Skin epidermis (tissue), 12 donors: ENCODE results near the gene SIVA1.

Source experiments
- H3K27ac ChIP-seq, 21 experiments: fragments of 200-600 bp; sonication (generic) in 11 of 21; one replicate each; pipeline ENCODE4 v1.5.0; 2020; ENCODE audit warnings: mild to moderate bottlenecking in 3 of 21, inconsistent platforms in 2 of 21, moderate library complexity in 2 of 21
- H3K4me3 ChIP-seq, 7 experiments: fragments of 200-600 bp; sonication (generic) in 2 of 7; one replicate each; pipeline ENCODE4 v1.5.0; 2020; ENCODE audit warnings: inconsistent platforms in 2 of 7, mild to moderate bottlenecking in 2 of 7, moderate library complexity in 1 of 7

Gene SIVA1

DNA sequence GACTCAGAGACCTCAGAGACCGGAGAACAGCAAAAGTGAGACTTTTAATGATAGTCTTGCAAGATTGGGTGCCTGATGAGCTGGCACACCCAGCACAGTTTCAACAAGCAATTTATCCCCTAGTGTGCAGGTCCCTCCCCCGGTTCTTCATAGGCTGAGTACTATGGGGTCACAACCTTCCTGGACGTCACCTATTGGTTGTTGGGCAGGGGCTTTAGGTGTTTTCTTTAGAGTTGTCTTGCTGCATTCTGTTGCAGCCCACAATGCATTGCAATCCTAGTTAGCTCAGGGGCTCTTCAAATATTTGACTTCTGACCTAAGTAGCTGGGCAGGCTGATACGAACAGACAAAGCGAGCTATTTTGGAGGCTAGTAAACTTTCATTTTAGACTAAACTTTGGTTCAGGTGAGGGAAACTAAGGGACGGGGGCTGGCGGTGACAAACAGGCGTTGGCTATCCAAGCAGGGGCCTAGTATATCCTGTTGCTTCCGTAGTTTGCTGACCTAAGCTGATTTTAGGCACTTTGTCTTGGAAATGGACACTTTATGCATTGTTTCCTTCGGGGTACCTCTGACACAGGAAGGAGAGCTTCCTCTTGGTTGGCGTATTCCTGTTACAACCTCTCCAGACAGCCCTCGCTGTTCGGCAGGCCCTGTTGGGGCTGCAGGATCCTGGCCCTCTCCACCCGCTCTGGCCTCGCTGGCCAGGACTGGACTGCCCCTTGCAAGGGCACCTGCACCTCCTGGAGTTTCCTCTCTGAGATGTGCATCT lies 14.1 kb downstream of the SIVA1 start:
- no peak overlapping the region for H3K27ac ChIP-seq
- H3K4me3 ChIP-seq, result no peak overlapping the region

DNA sequence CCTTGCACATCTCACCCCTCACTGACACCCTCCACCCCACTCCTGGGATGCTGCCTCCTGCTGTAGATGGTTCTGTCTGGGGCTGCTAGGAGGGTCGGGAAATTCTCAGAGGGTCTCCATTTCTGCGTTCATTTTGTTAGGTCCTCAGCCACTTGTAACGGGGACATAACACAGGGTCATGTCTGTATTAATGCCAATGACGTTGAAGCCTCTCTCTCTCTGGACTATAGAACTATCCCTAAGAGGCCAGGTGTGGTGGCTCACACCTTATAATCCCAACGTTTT lies 14.6 kb downstream of the SIVA1 start:
- H3K4me3 ChIP-seq, result no peak overlapping the region
- H3K27ac ChIP-seq, result no peak overlapping the region

DNA sequence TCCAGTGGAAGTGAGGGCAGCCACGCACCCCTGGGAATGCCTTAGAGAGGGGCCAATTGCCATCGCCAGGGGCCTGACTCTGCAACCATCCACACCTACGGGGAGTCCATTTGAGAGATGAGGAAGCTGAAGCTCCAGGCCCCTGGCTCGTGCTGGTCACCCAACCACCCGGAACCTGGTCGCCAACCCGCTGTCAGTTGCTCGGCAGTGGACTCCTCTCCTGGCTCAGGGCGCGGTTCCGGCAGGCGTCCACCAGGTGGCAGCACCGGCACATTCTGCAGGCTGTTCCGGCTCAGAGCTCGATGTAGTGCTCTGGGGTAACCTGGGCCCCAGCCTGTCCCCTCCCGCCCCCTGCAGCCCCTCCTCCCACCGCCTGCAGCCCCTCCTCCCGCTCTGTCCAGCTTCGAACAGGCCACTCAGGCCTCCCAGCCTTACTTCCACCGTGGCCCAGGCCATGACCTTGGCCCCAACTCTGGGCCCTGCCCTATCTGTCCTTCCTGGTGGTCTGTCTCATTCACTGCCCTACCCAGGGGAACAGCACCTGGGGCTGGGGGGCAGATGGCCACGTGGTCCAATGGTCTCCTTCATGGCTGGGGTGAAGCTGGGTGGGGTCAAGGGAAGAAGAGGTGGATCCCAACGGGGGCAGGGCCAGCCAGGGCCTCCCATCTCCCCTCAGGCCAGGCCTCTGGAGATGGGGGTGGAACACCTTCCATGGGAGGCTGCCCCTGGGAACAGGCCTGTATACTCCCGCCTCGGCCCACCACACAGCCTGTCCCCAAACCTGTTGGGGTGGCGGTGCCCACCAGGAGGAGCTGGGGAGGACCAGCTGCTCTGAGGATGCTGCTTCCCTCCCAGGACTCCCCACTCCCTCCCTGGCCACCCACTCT lies 15.7 kb downstream of the SIVA1 start:
- H3K27ac ChIP-seq, result peak overlapping the region in 4 of 21 experiments; percentile 9 to 51 (median 18)
- H3K4me3 ChIP-seq, result no peak overlapping the region

DNA sequence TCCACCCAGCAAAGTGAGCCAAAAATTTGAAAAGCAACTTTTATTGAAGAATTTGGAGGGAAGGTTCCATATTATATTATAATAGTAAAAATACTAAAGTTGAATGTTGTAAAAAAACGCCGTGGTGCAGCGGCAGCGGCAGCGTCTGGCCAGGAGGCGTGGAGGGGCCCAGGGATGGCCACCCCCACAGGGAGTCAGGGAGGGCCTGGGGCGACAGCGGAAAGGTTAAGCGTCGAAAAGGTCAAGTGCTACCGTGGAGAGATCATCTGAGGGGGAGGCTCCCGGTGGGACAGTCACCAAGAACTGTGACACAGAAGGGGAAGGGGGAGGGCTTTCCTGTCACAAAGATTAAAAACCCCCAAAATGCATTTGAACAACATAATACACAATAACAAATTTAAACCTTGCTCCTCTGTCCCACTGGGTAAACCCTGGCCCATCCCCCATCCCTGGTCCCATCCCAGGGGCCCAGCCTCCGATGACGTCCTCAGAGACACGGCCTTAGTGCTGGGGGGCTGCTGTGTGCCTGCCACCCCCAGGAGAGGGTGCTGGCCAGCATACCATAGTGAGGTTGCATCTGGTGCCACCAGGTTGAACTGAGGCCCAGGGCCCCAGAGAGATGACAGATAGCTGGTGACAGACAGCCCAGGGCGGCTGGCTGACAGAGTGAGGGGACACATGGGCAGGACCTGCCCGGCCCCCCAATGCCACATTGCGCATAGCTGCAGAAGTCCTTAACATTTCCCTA lies 16.6 kb downstream of the SIVA1 start:
- peak overlapping the region in 3 of 21 experiments; percentile 9 to 18 (median 16) for H3K27ac ChIP-seq

DNA sequence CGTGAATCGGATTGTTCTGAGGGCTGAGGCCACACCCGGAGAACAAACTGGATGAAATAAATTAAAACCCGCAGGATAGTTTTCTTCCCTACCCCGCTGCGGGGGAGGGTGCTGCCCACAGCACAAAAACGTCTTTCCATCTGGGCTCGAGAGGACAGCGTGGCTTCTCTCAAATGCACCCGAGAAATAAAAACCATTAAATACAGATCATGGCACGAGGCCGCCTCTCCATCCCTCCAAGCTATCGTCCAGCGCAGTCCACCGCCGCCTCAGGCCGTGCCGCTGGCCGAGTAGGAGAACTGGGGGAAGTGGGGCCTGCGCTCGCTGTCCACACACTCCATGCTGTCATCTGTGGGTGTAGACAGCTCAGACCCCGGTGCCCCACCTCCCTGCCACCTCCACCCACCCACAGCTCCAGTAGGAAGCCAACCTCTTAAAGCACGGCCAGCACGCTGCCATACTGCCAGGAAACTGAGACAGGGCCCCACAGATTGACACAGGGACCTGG lies 17.2 kb downstream of the SIVA1 start:
- H3K4me3 ChIP-seq, result no peak overlapping the region
- H3K27ac ChIP-seq, result peak overlapping the region in 1 of 21 experiments; percentile 16

More for the DNA sequence above, 16.6 kb downstream of the SIVA1 start:
- H3K4me3 ChIP-seq, result no peak overlapping the region

DNA sequence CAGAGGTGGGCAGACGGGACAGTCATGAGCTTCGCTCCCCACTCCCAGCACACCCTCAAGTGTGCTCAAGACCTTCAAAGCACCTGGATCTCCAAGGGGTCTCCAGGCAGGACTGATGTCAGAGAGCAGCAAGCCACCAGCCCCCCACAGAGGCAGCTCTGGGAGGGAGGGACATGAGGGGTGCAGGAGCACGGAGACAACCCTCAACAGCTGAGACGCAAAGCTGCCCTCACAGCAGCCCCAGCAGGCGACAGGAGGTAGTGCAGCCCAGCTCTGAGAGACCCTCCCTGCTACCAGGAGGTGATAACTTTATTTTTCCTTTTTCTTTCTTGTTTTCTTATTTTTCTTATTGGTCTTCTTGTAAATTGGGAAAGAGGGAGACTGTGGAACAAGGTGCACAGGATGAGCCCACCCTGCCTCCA lies 17.9 kb downstream of the SIVA1 start:
- no peak overlapping the region for H3K4me3 ChIP-seq
- no peak overlapping the region for H3K27ac ChIP-seq

DNA sequence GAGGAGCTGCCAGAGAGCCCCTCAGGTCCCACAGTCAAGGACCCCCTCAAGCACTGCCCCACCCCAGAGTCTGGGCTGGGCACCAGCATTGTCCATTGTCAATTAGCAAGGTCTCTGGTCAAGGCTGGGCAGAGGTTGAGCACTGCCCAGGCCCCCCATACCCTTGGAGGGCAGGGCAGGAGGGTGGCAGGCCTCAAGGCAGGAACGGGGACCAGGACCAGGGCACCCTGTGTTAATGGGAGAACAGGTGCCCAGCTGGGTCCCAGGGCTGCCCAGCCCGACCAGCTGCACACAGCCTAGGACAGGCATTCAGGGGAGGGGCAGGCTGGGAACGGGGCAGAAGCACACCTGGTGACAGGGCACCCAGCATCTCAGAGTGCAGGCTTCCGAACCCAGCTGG lies 18.4 kb downstream of the SIVA1 start:
- H3K27ac ChIP-seq, result no peak overlapping the region
- H3K4me3 ChIP-seq, result no peak overlapping the region

DNA sequence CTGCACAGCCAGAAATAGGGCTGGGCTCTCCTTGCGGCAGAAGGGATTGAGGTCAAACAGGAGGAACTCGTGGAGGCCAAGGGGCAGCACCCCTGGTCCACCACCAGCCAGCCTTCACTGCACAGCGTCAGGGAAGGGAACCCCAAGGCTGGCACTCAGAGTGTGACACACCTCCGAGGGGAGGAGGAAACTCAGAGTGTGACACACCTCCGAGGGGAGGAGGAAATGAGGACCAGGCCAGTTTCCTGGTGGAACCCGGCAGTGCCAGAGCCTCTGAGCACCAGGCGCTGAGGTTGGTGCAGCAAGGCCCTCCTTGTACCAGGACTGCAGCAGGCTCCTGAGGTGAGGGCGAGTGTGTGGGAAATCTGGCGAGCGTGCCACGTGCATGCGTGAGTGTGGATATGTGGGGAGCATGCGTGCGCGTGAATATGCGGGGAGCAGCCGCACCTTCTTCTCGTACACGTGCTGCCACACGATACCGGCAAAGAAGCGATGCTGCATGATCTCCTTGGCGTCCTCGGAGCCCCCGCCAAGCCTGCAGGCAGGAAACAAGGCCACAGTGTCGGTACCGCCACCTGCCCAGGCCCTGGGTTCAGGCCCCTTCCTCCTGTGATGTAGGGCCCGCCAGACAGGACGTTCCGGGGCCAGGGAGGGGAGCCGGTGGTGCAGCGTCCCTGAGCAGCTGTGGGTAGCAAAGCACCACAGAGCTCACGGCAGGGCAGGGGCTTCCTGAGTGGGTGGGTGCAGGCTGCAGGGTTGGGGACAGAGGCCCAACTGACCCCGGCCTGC lies 19.2 kb downstream of the SIVA1 start:
- no peak overlapping the region for H3K27ac ChIP-seq
- no peak overlapping the region for H3K4me3 ChIP-seq

DNA sequence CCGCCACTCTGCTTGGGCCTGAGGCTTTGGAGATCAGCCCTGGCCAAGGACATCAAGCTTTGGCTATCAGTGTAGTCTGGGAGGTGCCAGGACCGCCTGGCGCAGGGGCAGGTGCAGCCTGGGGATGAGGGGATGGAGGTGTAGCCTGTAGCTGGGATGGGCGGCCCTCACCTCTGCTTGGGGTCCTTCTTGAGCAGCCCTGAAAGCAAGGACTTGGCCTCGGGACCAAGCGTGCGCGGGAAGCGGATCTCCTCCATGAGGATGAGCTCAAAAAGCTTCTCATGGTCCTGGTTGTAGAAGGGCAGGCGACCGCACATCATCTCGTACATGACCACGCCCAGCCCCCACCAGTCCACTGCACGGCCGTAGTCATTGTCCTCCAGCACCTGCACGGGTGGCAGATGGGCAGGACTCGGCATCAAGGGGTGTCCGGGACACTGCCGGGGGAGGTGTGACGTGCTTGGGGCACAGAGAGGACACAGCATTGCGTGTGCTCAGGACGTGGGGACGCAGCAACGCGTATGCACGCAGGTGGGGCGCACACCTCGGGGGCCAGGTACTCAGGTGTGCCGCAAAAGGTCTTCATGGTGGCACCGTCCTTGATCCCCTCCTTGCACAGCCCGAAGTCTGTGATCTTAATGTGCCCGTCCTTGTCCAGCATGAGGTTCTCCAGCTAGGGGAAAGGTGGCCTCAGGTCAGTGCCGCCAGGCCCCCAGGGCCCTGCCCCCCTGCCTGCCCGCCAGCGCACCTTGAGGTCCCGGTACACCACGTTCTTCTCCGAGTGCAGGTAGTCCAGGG lies 20.0 kb downstream of the SIVA1 start:
- H3K4me3 ChIP-seq, result no peak overlapping the region
- no peak overlapping the region for H3K27ac ChIP-seq

DNA sequence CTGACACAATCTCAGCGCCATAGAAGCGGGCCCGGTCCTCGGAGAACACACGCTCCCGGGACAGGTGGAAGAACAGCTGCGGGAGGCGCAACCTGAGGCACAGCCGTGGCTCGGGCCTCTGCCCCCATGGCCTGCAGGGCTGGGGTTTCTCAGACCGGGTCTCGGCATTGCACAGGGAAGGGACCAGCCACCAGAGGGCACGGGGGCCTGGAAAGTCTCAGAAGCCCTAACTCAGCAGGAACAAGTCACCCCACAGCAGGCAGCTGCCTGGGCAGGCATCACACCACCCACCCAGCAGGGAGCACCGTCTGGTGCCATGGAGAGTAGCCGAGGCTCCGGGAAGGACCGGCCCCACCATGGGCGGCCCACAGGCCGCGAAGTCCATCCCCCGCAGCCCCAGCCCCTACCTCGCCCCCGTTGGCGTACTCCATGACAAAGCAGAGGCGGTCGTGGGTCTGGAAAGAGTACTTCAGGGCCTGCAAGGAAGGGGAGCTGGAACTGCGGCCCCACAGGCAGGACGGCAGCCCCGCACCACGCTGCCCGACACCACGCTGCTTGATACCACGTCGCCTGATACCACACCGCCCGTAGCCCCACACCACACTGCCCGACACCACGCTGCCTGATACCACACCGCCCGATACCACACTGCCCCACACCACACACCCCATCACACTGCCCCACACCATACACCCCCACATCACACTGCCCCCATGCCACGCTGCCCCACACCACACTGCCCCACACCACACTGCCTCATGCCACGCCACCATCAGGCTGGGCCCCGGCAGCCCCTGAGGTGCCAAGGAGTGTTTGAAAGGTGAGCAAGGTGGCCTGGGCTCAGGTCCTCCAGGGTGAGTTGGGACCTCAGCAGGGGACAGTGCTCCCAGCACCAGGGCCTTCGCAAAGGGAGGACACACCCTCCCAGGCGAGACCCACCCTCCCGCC lies 20.8 kb downstream of the SIVA1 start:
- no peak overlapping the region for H3K27ac ChIP-seq
- no peak overlapping the region for H3K4me3 ChIP-seq

DNA sequence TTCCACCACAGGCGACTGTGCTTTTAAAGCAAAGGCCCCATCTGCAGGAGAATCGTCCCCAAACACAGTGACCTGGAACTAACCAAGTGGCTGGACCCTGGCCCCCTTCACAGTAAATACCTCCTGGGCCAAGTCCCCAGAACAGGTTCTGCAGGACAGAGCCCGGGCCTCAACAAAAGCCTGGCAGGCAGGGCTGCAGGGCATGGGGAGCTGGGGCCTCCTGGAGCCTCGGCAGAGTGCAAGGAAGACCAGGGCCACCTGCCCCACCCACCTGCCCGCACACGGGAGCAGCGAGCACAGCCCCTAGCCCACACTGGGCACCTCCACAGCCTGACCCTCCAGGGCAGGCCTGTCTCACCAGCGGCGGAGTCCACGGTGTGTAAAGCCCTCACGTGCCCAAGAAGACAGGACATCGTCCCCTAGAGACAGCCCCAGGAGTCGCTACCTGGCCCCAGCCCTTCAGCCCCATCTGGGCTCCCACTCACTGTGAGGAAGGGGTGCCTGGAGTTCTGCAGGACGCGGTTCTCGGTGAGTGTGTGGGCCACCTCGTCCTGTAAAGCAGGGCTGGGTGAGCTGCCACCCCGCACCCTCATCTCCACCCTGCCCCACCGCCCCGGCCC lies 21.6 kb downstream of the SIVA1 start:
- Histone ChIP-seq H3K4me3 (no peak overlapping the region), H3K27ac (no peak overlapping the region)

DNA sequence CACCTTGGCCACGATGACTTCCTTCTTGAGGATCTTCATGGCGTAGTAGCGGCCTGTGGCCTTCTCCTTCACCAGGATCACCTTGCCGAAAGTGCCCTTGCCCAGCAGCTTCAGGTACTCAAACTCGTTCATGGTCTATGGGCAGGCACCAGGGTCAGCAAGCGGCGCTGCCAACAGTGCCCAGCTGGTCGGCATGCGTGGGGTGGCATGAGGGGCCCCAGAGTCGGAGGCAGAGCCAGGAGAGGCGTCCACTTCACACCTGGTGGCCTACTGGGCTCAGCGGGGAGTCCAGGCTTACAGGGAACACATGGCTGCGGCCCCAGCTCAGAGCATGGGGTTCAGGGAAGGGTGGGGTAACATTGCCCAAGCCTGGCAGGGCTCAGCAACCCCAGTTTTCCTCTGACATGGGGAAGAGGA lies 22.1 kb downstream of the SIVA1 start:
- H3K4me3 ChIP-seq, result no peak overlapping the region
- H3K27ac ChIP-seq, result no peak overlapping the region

DNA sequence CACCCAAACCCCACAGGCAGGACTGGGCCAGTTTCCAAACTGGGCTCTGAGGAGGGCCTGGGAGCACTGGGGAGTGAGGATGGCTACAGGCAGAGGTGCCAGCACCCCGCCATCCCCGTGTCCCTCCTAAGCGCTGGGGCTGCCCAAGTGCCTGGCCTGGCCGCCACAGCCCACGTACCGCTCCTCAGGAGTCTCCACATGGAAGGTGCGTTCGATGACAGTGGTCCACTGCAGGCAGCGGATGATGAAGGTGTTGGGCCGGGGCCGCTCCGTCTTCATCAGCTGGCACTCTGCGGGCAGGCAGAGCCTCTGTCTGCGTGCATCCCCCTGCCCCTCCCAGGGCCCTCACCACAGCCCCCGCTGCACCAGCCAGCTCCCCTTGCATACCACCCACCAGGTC lies 23.5 kb downstream of the SIVA1 start:
- Histone ChIP-seq H3K4me3 (no peak overlapping the region), H3K27ac (no peak overlapping the region)

DNA sequence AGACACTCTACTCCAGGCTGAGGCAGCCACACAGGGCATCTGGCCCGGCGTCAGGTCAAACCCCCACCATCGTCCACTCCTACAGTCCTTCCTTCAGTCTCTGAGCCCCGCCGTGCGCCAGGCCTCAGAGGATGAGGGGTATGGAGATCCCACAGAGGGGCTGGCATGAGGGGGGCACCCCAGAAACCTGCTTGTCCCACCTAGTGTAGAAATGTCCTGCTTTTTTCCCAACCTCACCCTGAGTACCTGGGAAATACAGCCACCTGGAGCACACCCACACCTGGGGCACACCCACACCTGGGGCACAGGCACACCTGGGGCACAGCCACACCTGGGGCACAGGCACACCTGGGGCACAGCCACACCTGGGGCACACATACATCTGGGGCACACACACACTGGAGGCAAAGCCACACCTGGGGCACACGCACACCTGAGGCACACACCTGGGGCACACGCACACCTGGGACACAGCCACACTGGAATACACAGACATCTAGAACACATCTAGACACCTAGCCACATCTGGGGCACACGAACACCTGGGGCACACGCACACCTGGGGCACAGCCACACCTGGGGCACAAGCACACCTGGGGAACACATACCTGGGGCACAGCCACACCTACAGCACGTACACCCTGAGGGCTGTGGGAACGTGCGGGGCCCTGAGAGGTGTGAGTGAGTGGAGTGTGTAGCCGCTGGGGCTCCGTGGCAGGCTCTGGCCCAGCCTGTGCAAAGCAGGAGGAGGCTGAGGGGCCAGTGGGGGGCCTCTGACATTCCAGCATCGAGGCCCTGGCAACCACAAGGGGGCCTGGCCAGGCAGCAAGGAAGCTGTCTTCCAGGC lies 24.2 kb downstream of the SIVA1 start:
- Histone ChIP-seq H3K4me3 (no peak overlapping the region), H3K27ac (no peak overlapping the region)

DNA sequence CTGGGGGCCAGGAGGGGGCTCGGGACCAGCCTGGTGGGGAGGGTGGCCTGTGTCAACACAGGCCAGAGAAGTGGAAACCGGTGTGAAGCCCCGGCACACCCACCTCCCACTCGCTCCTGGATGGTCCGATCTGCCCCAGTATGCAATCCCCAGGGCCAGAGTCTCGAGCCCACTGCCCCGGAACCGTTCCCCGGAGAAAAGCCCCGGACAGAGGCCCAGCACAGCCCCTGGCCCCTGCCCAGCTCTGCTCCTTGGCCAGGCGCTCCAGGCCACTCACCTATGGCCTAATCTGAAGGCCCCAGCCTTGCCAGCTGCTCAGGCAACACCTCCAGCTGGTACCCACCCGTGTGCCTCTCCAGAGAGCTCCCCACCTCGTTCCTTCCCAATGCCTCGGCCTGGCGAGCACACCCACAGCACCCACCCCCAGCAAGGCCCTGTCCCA lies 24.9 kb downstream of the SIVA1 start:
- no peak overlapping the region for H3K27ac ChIP-seq
- H3K4me3 ChIP-seq, result no peak overlapping the region

DNA sequence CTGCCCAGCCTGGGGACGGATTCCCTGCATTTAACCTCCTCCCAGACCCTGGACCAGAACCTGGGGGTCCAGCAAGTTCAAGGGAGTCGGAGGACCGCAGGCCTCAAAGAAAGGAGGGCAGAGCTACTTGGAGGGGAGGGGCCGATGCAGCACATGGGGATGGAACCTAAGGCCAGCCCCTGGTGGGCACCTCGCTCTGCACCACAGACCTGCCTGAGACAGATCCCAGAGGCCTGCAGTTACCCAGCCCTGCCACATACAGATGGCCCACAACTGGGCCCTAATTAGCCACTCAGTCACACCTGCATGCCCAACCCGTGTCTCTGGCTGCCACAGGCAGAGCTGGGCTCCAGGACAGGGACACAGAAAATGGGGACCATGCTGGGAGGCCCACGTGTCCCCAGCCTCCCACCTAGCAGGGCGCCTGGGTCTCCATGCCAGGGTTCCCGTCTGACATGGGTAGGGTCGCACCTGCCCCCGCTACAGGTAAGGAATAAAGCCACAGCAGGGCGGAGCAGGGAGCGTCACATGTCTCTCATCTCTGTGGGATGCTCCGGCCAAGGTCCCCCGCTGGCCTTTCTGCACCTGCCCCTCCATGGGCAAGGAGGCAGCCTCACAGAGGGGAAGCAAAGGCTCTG lies 25.9 kb downstream of the SIVA1 start:
- Histone ChIP-seq H3K4me3 (no peak overlapping the region), H3K27ac (no peak overlapping the region)
